HG03558 (cell line): ENCODE results near the gene RAD18.

ENCODE experiments used
- ATAC-seq: cut with Tn5 transposase; IDR thresholded peaks from one replicate; pipeline ENCODE4 v1.9.1; 2021; ENCODE audit warnings: moderate number of reproducible peaks; ENCODE audit not compliant: unreplicated experiment; ENCODE audit errors: extremely low read depth

RAD18 gene

GRCh38 chr3:8986741-8987140, 23.5 kb upstream of the RAD18 start:
- ATAC-seq, result no peak

- no peak for ATAC-seq
Observed at GRCh38 chr3:8985876-8986275, 22.6 kb upstream of the RAD18 start.

GRCh38 chr3:8985411-8985831, 22.1 kb upstream of the RAD18 start:
- ATAC-seq, result no peak

GRCh38 chr3:8984526-8984925, 21.3 kb upstream of the RAD18 start:
- no peak for ATAC-seq

GRCh38 chr3:8984081-8984480, 20.8 kb upstream of the RAD18 start:
- ATAC-seq, result no peak

GRCh38 chr3:8983591-8983990, 20.3 kb upstream of the RAD18 start:
- no peak for ATAC-seq

- ATAC-seq, result no peak
Observed at GRCh38 chr3:8983026-8983425, 19.8 kb upstream of the RAD18 start.

- no peak for ATAC-seq
Observed at GRCh38 chr3:8982509-8982908, 19.2 kb upstream of the RAD18 start.

- no peak for ATAC-seq
Observed at GRCh38 chr3:8981700-8982099, 18.4 kb upstream of the RAD18 start.

GRCh38 chr3:8981296-8981695, 18.0 kb upstream of the RAD18 start:
- no peak for ATAC-seq

GRCh38 chr3:8980756-8981257, 17.5 kb upstream of the RAD18 start:
- no peak for ATAC-seq

GRCh38 chr3:8979262-8979661, 16.0 kb upstream of the RAD18 start:
- no peak for ATAC-seq

- ATAC-seq, result no peak
Observed at GRCh38 chr3:8978551-8978950, 15.3 kb upstream of the RAD18 start.

- no peak for ATAC-seq
Observed at GRCh38 chr3:8976540-8977182, 13.4 kb upstream of the RAD18 start.

GRCh38 chr3:8975081-8976020, 12.1 kb upstream of the RAD18 start:
- no peak for ATAC-seq

- ATAC-seq, result no peak
Observed at GRCh38 chr3:8974458-8974857, 11.2 kb upstream of the RAD18 start.

- ATAC-seq, result no peak
Observed at GRCh38 chr3:8972639-8973038, 9.4 kb upstream of the RAD18 start.

GRCh38 chr3:8970971-8971589, 7.8 kb upstream of the RAD18 start:
- no peak for ATAC-seq

- ATAC-seq, result no peak
Observed at GRCh38 chr3:8969241-8969640, 6.0 kb upstream of the RAD18 start.

GRCh38 chr3:8968375-8968882, 5.2 kb upstream of the RAD18 start:
- ATAC-seq, result no peak

- ATAC-seq, result no peak
Observed at GRCh38 chr3:8967553-8967952, 4.3 kb upstream of the RAD18 start.
